Measurements from ENCODE around the gene RNF4.
"Not testable (repeated sequence)": the region's sequence is repeated elsewhere in the genome, so short reads cannot be mapped to it uniquely, and the experiment has no call there.

DNA sequence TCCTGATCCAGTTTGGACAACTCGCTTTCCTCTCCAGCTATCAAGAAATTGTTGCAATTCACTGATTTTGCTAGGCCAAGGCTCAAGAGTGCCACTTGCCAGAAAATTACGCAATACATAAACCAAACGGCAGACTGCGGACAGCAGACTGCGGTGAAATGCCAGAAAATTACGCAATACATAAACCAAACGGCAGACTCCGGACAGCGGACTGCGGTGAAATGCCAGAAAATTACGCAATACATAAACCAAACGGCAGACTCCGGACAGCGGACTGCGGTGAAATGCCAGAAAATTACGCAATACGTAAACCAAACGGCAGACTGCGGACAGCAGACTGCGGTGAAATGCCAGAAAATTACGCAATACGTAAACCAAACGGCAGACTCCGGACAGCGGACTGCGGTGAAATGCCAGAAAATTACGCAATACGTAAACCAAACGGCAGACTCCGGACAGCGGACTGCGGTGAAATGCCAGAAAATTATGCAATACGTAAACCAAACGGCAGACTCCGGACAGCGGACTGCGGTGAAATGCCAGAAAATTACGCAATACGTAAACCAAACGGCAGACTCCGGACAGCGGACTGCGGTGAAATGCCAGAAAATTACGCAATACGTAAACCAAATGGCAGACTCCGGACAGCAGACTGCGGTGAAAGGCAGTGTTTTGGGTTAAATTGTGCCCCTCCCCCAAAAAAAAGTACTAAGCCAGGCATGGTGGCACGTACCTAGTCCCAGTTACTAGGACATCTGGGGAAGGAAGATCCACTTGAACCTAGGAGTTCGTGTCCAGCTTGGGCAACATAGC is 38.8 kb upstream of the RNF4 start:
- not testable (repeated sequence) for TF ChIP-seq POLR2A (IDR thresholded peaks at IDR 0.05; ENCODE audit: extremely low read depth, insufficient read length)
- TF ChIP-seq, protein P1, sequence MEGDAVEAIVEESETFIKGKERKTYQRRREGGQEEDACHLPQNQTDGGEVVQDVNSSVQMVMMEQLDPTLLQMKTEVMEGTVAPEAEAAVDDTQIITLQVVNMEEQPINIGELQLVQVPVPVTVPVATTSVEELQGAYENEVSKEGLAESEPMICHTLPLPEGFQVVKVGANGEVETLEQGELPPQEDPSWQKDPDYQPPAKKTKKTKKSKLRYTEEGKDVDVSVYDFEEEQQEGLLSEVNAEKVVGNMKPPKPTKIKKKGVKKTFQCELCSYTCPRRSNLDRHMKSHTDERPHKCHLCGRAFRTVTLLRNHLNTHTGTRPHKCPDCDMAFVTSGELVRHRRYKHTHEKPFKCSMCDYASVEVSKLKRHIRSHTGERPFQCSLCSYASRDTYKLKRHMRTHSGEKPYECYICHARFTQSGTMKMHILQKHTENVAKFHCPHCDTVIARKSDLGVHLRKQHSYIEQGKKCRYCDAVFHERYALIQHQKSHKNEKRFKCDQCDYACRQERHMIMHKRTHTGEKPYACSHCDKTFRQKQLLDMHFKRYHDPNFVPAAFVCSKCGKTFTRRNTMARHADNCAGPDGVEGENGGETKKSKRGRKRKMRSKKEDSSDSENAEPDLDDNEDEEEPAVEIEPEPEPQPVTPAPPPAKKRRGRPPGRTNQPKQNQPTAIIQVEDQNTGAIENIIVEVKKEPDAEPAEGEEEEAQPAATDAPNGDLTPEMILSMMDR (IDR thresholded peaks at IDR 0.05; ENCODE audit: low read depth, low read length), result not testable (repeated sequence)
